T-helper 22 cell (primary cell): ENCODE measurements around the gene ASTN1.

ENCODE experiments used
- DNase-seq: peaks from one replicate; pipeline ENCODE4 v3.0.0-alpha.2; 2020; ENCODE audit warnings: low read depth

Gene ASTN1

DNA sequence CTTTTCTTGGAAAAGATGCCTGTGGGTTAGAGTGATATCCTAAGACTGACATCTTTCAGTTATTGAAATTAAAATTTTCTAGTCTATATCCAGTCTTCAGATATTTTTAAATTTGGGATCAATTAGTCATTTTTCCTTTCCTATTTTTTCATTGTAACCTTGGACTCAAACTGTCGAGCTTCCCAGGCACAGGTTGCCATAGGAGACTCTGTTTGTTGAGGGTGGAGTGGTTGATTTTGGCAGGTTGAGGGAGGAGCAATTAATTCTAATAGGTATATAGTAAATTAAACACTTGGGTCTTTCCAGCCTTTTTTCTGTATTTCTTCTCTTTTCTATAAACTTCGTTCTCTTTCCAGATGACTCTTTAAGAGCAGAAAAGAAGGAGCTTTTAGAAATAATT, 326.8 kb downstream of the ASTN1 start:
- DNase-seq: no peak

GRCh38 chr1:176831150-176831549, 333.4 kb downstream of the ASTN1 start:
- no peak for DNase-seq

DNA sequence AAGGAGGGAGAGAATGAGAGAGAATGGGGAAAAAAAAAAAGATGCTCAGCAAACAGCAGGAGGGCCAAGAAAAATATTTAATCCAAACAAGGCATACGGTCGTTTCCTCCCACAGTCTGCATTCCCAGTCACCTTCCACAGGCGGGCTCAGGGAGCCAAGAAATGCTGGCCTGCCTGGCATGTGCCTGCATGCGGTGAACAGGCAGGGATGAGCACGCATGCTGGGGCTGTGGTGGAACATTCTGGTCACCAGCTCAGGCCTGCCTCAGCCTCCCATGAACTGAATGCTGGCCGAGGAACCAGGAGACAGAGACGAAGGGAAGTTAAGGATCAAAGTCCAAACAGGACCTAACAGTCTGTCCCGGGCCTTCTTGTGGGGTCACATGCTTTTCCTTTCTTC, 335.3 kb downstream of the ASTN1 start:
- DNase-seq: no peak

GRCh38 chr1:176826265-176826664, 338.2 kb downstream of the ASTN1 start:
- no peak for DNase-seq

DNA sequence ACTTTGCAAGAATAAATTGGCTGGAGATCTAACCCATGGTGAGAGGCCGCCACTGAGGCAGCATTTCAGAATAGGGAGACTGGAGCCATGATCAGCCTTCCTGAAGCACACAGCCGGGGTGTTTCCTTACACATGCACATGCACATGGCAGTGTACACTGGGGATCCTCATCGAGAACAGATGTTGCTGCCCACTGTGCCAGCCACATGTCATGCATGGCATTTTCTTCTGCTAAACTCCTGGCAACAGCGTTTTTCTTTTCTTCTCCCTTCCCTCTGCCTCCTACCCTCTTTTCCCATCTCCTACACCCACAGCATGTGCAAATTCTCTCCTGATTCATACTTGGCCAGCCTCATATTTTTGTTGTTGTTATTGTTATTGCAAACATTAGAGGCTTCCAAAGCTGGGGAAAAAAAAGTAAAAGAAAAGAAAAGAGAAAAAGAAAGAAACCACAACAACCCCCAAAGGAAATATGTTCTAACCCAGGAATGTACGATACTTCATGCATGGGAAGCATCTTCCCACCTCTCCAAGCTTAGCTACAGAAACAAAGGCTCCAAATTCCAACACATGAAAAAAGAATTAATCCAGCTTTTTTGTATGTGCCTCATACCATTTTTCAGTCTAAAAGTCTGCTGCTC, 344.0 kb downstream of the ASTN1 start:
- no peak for DNase-seq

DNA sequence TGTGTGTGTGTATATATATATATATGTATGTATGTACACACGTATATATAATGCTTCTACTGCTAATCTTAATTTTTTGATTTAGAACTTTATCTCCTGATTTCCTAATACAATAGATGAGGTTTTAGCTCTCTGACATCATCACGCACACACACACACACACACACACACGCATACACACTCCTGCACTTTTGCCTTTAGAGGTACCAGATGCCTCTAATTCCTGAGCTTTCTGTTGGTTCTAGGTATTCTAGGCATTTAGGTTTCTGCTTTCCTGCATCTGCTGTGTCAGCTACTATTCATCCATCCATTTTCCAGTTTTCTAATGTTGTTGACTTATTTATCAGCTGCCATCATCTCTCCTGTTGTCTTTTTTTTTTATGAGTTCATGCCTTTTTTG, 348.3 kb downstream of the ASTN1 start:
- DNase-seq: no peak

DNA sequence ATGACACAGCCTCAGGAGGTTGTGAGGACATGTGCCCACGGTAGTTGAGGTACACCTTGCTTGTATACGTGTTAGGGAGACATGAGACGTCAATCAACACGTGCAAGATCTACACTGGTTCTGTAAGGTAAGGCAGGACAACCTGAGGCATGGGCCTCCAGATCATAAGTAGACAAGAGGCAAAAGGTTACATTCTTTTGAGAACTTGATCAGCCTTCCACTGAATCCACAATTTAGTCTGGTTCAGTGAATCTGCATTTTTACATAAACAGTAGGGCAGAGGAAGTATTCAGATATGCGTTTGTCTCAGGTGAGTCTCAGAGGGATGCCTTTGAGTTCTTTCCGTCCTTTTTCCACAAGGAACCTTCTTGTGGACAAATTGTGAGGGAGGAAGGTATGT, 348.9 kb downstream of the ASTN1 start:
- no peak for DNase-seq

GRCh38 chr1:176811511-176812288, 352.8 kb downstream of the ASTN1 start:
- DNase-seq: no peak

- DNase-seq: no peak
These were observed 355.2 kb downstream of the ASTN1 start for GRCh38 chr1:176809292-176809691.
